Stimulated activated CD4-positive, alpha-beta T cell treated with anti-CD3 and anti-CD28 coated beads, Interleukin-4, amount 100 ng/mL, for 24 hours (primary cell): ENCODE results near the gene CRADD.
"Not testable (repeated sequence)": the region's sequence is repeated elsewhere in the genome, so short reads cannot be mapped to it uniquely, and the experiment has no call there.

ENCODE experiments used
- DNase-seq: peaks from one replicate; pipeline ENCODE4 v3.0.0-alpha.2; 2020

CRADD gene

DNA sequence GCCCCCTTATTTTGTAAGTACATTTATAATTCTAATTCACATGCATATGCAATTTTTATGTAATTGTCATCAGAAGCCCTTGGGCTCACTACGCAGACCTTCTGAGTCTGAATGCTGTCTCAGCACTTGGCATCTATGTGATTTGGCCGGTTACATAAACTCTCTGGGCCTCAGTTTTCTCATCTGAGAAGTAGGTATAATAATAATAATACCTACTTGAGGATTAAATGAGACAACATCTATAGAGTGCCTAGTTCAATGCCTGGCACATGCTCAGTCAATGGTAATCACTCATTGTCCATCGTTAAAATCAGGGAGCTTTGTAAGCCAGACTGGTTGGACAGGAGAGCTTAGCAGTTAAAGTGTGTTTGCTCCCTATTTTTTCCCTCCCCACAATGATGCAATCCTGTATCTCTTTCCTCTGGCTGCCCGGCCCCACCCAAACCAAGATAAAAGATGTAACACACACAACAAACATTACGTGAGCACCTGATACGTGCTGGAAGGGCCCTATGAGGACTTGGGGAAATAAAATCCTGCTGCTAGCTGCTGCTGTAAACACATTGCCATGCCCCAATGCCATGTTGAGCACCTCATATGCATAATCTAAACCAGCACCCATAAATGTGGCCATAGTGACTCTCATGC, 235.0 kb downstream of the CRADD start:
- DNase-seq: no peak

DNA sequence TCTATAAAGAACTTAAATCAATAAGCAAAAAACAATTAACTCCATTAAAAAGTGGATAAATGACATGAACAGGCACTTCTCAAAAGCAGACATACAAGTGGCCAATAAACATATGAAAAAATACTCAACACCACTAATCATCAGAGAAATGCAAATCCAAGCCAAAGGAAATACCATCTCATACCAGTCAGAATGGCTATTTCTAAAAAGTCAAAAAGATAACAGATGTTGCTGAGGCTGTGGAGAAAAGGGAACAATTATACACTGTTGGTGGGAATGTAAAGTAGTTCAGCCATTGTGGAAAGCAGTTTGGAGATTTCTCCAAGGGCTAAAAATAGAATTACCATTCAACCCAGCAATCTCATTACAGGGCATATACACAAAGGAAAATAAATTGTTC, 236.7 kb downstream of the CRADD start:
- no peak for DNase-seq

DNA sequence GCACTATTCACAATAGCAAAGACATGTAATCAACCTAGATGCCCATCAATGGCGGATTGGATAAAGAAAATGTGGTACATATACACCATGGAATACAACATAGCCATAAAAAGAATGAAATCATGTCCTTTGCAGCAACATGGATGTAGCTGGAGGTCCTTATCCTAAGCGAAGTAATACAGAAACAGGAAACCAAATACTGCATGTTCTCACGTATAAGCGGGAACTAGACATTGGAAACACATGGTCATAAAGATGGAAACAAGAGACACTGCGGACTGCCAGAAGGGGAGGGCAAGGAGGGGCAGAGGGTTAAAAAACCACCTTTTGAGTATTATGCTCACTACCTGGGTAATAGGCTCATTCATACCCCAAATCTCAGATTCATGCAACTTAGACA, 237.1 kb downstream of the CRADD start:
- no peak for DNase-seq

DNA sequence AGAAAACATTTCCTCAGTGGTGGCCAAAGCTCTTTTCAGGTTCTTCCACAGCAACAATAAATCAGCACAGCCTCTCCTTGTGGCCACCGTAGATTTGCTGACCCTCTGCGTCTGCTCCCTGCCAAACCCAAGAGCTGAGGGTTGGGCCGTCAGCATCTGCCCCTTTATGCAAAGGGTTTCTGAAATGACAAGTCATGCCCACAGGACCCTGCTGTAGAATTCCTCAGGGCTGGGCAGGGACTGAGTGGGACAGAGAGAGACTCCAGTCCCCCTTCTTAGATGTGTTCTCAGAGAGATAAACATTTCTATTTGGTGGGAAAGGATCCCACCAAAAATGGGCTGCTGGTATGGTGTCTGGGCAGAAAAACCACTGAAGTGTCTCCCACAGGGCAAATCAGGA, 238.2 kb downstream of the CRADD start:
- DNase-seq: no peak

DNA sequence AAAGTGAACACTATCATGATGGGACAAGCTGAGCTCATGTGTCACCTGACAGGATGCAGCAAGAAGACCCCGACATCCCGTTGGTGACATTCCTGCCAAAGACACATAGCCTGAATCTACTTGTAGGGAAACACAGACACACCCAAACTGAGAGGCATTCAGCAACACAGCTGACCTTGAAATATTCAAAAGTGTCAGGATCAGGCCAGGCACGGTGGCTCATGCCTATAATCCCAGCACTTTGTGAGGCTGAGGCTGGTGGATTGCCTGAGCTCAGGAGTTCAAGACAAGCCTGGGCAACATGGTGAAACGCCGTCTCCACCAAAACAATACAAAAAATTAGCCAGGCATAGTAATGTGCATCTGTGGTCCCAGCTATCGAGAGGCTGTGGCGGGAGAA, 239.2 kb downstream of the CRADD start:
- no peak for DNase-seq

DNA sequence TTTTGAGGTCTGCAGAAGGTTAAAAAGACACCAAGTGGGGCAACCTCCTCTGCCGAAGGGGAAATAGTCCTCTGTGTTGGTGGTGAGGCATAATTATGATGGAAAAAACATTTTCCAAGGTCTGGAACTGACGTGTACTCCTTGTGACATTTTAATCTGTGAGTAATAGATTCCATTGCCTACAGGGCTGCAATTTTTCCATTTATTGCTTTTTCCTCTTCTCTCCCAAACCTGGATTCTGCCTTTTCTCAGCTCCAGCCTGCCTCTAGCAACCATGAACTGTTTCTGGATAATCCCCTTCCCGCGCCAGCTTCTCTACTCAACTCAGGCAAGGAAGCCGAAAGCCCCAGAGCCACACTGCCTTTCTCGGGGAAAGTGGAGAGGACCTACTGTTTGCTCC, 241.1 kb downstream of the CRADD start:
- DNase-seq: no peak

DNA sequence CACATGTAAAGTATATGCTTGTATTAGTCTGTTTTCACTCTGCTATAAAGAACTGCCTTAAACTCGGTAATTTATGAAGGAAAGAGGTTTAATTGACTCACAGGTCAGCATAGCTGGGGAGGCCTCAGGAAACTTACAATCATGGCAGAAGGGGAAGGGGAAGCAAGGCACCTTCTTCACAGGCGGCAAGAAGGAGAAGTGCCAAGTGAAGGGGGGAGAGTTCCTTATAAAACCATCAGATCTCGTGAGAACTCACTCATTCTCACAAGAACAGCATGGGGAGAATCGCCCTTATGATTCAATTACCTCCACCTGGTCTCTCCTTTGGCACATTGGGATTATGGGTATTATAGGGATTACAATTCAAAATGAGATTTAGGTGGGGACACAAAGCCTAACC, 241.7 kb downstream of the CRADD start:
- no peak for DNase-seq

DNA sequence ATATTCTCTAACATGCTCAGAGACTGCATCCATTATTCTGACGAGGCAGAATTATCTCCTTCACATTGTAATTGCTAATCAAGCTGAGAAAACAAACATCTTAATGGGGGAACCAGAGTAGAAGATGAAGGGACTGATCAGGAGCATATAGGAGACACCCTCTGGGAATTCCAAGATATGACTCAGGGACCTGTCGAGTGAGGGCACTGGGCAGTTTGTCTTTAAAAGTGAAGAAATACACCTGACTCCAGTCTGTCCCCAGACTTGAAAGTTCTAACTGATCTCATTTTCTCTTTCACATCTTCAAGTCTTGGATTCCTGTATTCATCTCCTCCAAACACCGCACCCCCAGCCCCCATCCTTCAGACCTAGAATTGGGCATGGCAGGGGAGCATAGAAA, 244.3 kb downstream of the CRADD start:
- no peak for DNase-seq

DNA sequence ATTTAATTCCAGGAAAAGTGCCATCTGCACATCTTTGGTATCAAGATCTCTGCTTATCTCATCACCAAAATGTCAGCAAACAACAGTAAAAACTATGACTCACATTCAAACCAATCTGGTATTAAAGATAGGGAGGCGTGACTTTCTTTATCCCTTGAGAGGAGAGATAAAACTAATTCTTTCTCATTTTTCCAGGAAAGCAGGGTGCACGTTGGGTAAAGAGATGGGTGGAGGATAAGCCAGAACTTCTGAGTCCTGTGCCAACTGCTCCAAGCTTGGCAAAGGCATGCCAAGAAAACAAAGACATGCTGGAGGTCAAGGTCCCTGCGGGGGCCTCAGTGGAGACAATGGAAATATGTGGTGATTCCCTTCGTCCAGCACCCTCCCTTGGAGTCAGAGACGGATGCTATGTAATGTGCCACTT, 245.4 kb downstream of the CRADD start:
- DNase-seq: no peak

DNA sequence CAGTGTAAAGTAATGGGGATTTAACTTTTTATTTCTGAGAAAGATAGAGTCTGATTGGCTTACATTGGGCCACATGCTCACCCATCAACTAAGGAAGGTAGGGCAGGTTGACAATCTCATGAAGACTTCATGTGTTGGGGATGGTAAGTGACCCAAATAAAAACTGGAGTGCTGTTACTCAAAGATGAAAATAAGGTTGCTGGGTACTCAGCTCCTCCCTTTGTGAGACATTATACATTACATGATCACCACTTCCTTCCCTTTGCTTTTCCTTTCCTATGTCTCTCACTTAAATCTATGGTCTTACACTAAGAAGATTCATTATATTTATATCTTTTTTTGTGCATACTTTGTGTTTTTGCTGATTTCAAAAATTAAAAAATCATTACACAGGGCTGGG, 247.2 kb downstream of the CRADD start:
- no peak for DNase-seq

DNA sequence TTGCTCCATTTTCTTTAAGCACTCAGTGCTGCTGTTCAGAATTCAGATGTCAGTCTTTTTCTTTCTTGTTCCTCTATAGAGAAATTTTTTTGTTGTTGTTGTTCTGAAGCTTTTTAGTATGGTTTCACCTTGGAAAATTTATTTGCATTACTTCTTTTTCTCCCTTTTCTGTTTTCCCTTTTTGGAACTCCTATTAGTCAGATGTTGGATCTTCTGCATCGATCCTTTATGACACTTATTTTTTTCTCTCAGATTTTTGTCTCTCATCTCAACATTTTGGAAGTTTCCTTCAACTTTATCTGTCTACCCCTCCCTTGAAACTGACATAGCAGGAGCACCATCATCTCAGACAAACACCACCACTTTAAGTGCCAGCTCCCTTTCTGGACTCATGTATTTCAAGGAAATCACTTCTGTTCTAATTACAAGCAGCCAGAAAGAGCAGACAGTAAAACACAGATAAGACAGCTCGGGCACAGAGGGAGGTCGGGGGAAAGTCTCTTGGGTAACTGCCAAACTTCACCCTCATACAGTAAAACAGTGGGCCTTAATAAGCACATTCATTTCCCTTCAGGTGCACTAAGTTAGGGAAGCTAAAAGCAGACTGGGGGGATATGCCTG, 248.5 kb downstream of the CRADD start:
- DNase-seq: no peak

DNA sequence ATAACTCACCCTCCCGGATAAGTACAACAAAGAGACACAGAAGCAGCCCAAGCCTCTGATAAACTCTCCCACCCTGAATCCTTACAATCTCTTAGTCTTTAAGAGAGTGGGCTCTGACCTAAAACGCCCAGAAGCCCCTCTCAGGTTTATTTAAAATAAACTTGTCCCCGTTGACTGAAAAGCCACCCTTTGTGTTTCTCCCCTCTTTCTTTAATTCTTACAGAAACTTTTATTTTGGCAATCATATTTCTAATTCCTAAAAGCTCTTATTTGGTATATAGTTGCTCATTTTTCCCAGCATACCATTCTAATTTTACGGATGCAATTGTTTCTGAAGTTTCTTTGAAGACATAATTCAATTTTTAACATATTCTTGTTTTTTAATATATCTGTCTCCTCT, 249.1 kb downstream of the CRADD start:
- DNase-seq: no peak

DNA sequence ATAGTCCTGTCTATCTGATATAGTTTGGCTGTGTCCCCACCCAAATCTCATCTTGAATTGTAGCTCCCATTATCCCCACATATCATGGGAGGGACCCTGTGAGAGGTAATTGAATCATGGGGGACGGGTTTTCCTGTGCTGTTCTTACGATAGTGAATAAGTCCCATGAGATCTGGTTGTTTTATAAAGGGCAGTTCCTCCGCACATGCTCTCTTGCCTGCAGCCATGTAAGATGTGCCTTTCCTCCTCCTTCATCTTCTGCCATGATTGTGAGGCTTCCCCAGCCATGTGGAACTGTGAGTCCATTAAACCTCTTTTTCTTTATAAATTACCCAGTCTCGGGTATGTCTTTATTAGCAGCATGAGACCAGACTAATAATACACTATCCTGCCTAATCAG, 251.9 kb downstream of the CRADD start:
- DNase-seq: not testable (repeated sequence)

DNA sequence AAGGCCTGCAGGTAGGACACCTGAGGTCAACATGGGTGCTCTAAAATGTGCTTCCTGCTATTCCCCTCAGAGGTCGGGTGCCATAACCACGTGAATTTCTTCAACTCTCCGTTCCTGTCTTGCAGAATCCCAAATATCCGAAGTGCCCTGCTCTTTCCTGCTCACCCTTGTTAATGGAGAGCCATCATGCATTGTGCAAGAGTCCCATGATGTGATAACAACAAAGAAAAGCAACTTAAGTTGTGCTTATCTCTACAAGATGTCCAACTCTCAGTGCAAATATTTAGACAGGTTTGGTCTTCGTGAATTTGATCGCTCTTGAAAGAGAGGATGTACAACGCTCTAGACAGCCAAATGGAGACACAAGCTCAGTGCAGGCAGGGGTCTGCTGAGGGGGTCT, 260.6 kb downstream of the CRADD start:
- DNase-seq: no peak

DNA sequence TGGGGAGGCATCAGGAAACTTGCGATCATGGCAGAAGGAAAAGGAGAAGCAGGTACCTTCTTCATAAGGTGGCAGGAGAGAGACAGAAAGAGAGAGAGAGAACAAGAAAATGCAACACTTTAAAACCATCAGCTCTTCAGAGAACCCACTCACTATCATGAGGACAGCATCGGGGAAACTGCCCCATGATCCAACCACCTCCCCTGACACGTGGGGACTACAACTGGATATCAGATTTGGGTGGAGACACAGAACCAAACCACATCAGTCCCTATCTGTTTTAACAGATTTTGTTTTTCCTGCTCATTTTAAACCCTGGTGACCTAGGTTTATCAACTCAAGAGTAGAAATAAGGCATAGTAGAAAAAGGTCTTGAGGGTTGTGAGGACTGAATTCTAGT, 261.1 kb downstream of the CRADD start:
- DNase-seq: no peak

DNA sequence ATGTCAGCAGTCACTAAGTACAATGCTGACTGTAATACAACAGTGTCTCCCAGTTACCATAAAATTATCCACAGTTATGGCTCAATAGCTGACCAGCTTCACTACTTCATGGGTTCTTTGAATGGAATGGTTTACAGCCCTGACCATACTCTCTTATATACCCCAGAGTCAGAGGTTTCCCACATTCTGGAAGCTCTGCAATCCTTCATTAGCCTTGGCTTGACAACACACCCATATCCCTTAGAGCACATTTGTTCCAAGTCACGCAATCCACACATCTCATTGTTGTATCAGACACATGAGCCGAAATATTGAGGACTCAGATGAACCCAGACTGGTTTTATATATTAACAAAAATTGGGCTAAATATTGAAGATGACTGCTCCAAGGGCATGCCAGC, 261.8 kb downstream of the CRADD start:
- no peak for DNase-seq

DNA sequence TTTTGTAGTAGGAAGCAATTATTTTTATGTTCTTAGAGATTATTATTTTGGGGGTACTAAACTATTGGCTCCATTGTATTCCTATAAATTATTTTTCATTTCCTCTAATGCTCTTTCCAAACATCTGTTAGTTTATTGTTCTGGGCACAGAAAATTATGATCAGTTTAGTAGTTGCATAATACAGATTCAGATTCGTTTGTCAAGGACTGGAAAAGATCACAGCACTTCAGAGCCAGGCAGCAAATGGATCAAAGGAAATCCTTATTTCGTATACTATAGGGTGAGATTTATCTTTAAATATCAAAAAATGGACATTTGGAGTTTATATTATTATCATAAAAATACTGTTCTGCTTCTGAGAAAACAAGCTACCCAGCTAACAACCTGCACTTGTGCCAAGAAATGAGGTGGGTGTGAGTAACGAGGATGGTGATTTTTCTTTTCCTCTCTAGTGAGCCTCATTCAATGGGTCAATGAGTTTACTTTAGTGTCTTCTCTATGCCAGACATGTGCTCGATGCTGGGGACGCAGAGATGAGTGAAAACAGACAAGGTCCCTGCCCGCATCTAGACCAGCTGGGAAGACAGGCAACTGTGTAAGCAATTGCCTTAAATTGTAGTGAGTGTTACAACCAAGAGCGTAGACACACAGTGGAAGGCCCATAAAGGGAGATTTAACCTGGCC, 262.6 kb downstream of the CRADD start:
- no peak for DNase-seq

DNA sequence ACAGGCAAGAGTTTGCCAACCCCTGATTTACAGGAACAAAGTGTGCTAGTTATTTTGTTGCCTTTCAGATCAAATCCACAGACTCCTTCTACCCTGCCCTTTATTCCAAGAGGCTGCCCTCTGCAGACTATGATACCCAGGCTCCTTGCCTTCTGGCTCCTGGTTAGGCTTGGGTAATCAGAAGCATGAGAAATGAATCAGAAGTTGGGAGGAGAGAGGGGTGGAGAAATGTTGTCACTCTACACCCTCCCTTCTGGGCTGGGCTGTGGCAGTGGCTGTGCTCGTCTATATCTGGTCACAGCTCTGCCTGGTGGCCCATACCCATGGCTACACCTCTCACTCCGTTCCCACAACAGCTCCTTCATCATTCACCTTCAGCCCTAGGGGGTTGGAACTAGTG, 266.6 kb downstream of the CRADD start:
- DNase-seq: no peak

DNA sequence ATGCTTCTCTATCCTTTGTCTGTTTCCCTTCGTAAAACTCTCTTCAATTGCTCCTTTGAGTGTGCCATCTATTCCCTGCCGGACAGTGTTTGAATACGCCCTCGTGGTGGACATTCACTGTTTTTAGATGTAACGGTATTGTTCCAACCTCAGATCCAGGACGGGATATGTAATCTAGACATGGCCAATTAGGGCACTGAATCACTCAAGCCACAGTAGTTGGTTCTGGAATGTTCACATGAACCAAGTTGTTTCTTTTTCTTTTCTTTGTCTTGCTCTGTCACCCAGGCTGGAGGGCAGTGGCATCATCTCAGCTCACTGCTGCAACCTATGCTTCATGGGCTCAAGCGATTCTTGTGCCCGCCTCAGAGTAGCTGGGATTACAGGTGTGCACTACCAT, 267.0 kb downstream of the CRADD start:
- no peak for DNase-seq
